SK-N-SH (cell line): ENCODE measurements around the gene FZR1. TPM values are rescaled to one million over a fixed set of nuclear protein-coding genes. Genes with fewer than 3 reads are reported as not detected.

Experiments used
- CTCF ChIA-PET: fragments of 300-600, 350-600 bp; formaldehyde crosslinking; extraction: SDS; loops from one replicate; lab custom pipeline; 2021; lab: Yijun Ruan, JAX
- POLR2A ChIA-PET: fragments of 350-600 bp; sonication (Branson Sonifier 250); formaldehyde crosslinking; extraction: SDS; loops from one replicate; lab custom pipeline; 2020; ENCODE audit warnings: antibody characterized with exemption, inconsistent platforms; lab: Yijun Ruan, JAX
- DNase-seq: peaks from one replicate; pipeline ENCODE4 v3.0.0; 2012
- H2AFZ ChIP-seq: fragments of 200-600 bp; sonication (generic); 2 replicates; pipeline ENCODE4 v1.8.1; 2016; ENCODE audit warnings: antibody characterized with exemption, mild to moderate bottlenecking, low read depth
- H3F3A ChIP-seq: fragments of 200-600 bp; sonication (generic); replicated peaks from 2 replicates; pipeline ENCODE3; 2016; ENCODE audit warnings: antibody characterized with exemption, mild to moderate bottlenecking; ENCODE audit not compliant: insufficient read depth
- H3K27ac ChIP-seq, 2 experiments: fragments of 200-500 bp in 1 of 2; fragments of 200-600 bp in 1 of 2; sonication (Bioruptor generic) in 1 of 2; sonication (generic), shearing (Covaris generic) in 1 of 2; 2 replicates each; pipeline versions ENCODE4 v1.5.1 to v1.6.1; 2014 to 2016; ENCODE audit warnings: low read depth in 2 of 2, inconsistent platforms in 1 of 2, low read length in 1 of 2, mild to moderate bottlenecking in 1 of 2, mixed read lengths in 1 of 2
- H3K27me3 ChIP-seq: fragments of 200-600 bp; sonication (generic), shearing (Covaris generic); 2 replicates; pipeline ENCODE4 v1.6.1; 2016; ENCODE audit warnings: mixed run types; ENCODE audit not compliant: insufficient read depth
- H3K36me3 ChIP-seq, 2 experiments: fragments of 200-500 bp in 1 of 2; fragments of 200-600 bp in 1 of 2; sonication (Bioruptor generic) in 1 of 2; sonication (generic) in 1 of 2; replicated peaks in 1 of 2; 2 replicates each; pipeline versions ENCODE3 to v1.5.1; 2014 to 2016; ENCODE audit warnings: low read length in 1 of 2, mild to moderate bottlenecking in 1 of 2; ENCODE audit not compliant: insufficient read depth in 2 of 2, control insufficient read depth in 1 of 2
- H3K4me1 ChIP-seq, 2 experiments: fragments of 200-500 bp in 1 of 2; fragments of 200-600 bp in 1 of 2; sonication (Bioruptor generic) in 1 of 2; sonication (generic), shearing (Covaris generic) in 1 of 2; 2 replicates each; pipeline versions ENCODE4 v1.5.1 to v1.6.1; 2014 to 2016; ENCODE audit warnings: low read depth in 1 of 2, low read length in 1 of 2, mixed run types in 1 of 2; ENCODE audit not compliant: insufficient read depth in 2 of 2, control insufficient read depth in 1 of 2
- H3K4me2 ChIP-seq: fragments of 200-600 bp; sonication (generic), shearing (Covaris generic); 2 replicates; pipeline ENCODE4 v1.6.1; 2017; ENCODE audit warnings: mixed run types
- H3K4me3 ChIP-seq, 2 experiments: fragments of 200-500 bp in 1 of 2; fragments of 200-600 bp in 1 of 2; sonication (Bioruptor generic) in 1 of 2; sonication (generic), shearing (Covaris generic) in 1 of 2; 2 replicates each; pipeline versions ENCODE4 v1.5.1 to v1.8.1; 2014 to 2016; ENCODE audit warnings: low read depth in 2 of 2, inconsistent platforms in 1 of 2, low read length in 1 of 2, mild to moderate bottlenecking in 1 of 2, mixed read lengths in 1 of 2, moderate library complexity in 1 of 2
- H3K79me2 ChIP-seq: fragments of 200-600 bp; sonication (generic); 2 replicates; pipeline ENCODE4 v1.8.1; 2017; ENCODE audit warnings: mild to moderate bottlenecking; ENCODE audit not compliant: insufficient read depth
- H3K9ac ChIP-seq: fragments of 200-600 bp; sonication (generic); 2 replicates; pipeline ENCODE4 v1.6.1; 2017; ENCODE audit warnings: mixed run types
- H3K9me2 ChIP-seq: fragments of 200-600 bp; sonication (generic); 2 replicates; pipeline ENCODE4 v1.6.1; 2017; ENCODE audit warnings: mixed run types
- H3K9me3 ChIP-seq: fragments of 200-600 bp; sonication (generic); 2 replicates; pipeline ENCODE4 v1.6.1; 2017; ENCODE audit warnings: mixed run types, mild to moderate bottlenecking, moderate library complexity
- H4K20me1 ChIP-seq: fragments of 200-600 bp; sonication (generic); 2 replicates; pipeline ENCODE4 v1.6.1; 2017; ENCODE audit warnings: mild to moderate bottlenecking, mixed run types; ENCODE audit not compliant: insufficient read depth
- CTCF ChIP-seq: fragments of 200-600 bp; sonication (generic); IDR thresholded peaks from 2 replicates; pipeline ENCODE4 v1.6.1; 2017; ENCODE audit warnings: antibody characterized with exemption, mild to moderate bottlenecking, moderate library complexity
- FOSL2 ChIP-seq: IDR thresholded peaks from 2 replicates; pipeline ENCODE4 v1.4.0; 2012; ENCODE audit warnings: low read depth, mild to moderate bottlenecking, moderate library complexity, borderline replicate concordance
- PBX3 ChIP-seq: IDR thresholded peaks from 2 replicates; pipeline ENCODE4; 2012
- RCOR1 ChIP-seq: fragments of 150-350 bp; IDR thresholded peaks from 2 replicates; pipeline ENCODE4 v1.6.1; 2017; ENCODE audit warnings: antibody characterized with exemption, low read length
- REST ChIP-seq: IDR thresholded peaks from 2 replicates; pipeline ENCODE4 v1.6.1; 2012; ENCODE audit warnings: mild to moderate bottlenecking, low read depth, low read length, moderate library complexity
- WGBS: methylation state at CpG from one replicate; pipeline ENCODE4 v1.1.6; 2017; ENCODE audit warnings: low lambda C conversion rate; 5-methylcytosine and 5-hydroxymethylcytosine counted together
- polyA plus RNA-seq, 3 experiments: library from polyadenylated mRNA; depleted of rRNA; stranded (reverse); fragments of >200 nt; gene quantifications; 2 replicates each; pipeline ENCODE4 v1.2.3, GENCODE V29; 2012

FZR1 gene
- polyA plus RNA-seq, 1 of the 3 experiments (the other 2 are of a cell fraction): 36.3 TPM

GRCh38 chr19:3536429-3537100, 30.5 kb downstream of the FZR1 start (continued):
- no peak for TF ChIP-seq FOSL2

- no peaks in the 10 kb centered on the region for H3K9me2 ChIP-seq
- H3K4me3 ChIP-seq: no peak overlapping the region
- H3K4me1 ChIP-seq: no peaks in the 10 kb centered on the region; a peak in 1 of 4 replicates
- no peaks in the 10 kb centered on the region for H3K79me2 ChIP-seq
- no peak for DNase-seq
- peaks cover 9% of the 10 kb centered on the region for H4K20me1 ChIP-seq
- no peak overlapping the region for H3K4me2 ChIP-seq
- H3K27ac ChIP-seq: no peak overlapping the region
- no peak overlapping the region for H3K9ac ChIP-seq
- H3K27me3 ChIP-seq: no peaks in the 10 kb centered on the region
- H3K36me3 ChIP-seq: peaks cover 0 to 35% of the 10 kb centered on the region in 2 experiments
- ChIA-PET CTCF (interaction anchor here (1.0 to 2.4 kb wide), 5 partner anchors 9 to 37 kb away, joined by 3 to 16 read pairs (median 3); no protein-coding TSS in a partner anchor), POLR2A (interaction anchor here (0.5 to 1.5 kb wide), 3 partner anchors 8 to 58 kb away, joined by 3 to 6 read pairs (median 3); no protein-coding TSS in a partner anchor)
- no peak overlapping the region for H2AFZ ChIP-seq
- TF ChIP-seq RCOR1 (no peak), PBX3 (peak; percentile 7; the same call in 1 of the 2 replicates), REST (no peak)
- H3F3A ChIP-seq: peaks cover 9% of the 10 kb centered on the region
- 83% methylated on average over 9 of the region's 13 CpGs for WGBS
- H3K9me3 ChIP-seq: no peaks in the 10 kb centered on the region
Measured at GRCh38 chr19:3537101-3537437, 31.0 kb downstream of the FZR1 start.

- no peak for DNase-seq
- Histone ChIP-seq H3K4me1 (no peaks in the 10 kb centered on the region; a peak in 1 of 4 replicates), H3K79me2 (no peaks in the 10 kb centered on the region), H3K4me3 (no peak overlapping the region), H3K36me3 (peaks cover 0 to 32% of the 10 kb centered on the region in 2 experiments), H3K4me2 (no peak overlapping the region), H4K20me1 (peaks cover 9% of the 10 kb centered on the region), H2AFZ (no peak overlapping the region), H3K9me2 (no peaks in the 10 kb centered on the region), H3K27ac (no peak overlapping the region)
- CTCF ChIA-PET: interaction anchor here (1.0 to 2.4 kb wide), 3 partner anchors 8 to 37 kb away, joined by 3 to 16 read pairs (median 4); no protein-coding TSS in a partner anchor
- WGBS: 92% methylated on average over 22 of the region's 22 CpGs
- TF ChIP-seq PBX3: peak; percentile 1; the same call in 1 of the 2 replicates
- no peak for TF ChIP-seq CTCF
- TF ChIP-seq, all 33 proteins: peak for 1
- POLR2A ChIA-PET: interaction anchor here (1.5 kb wide), 1 partner anchor 7 kb away, joined by 3 read pairs; no protein-coding TSS in a partner anchor
- Histone ChIP-seq H3K27me3 (no peaks in the 10 kb centered on the region), H3K9me3 (no peaks in the 10 kb centered on the region), H3K9ac (no peak overlapping the region), H3F3A (peaks cover 9% of the 10 kb centered on the region)
Measured at GRCh38 chr19:3537438-3538240, 31.5 kb downstream of the FZR1 start.
